Measurements from ENCODE around the gene RAI1.

Gene RAI1

DNA sequence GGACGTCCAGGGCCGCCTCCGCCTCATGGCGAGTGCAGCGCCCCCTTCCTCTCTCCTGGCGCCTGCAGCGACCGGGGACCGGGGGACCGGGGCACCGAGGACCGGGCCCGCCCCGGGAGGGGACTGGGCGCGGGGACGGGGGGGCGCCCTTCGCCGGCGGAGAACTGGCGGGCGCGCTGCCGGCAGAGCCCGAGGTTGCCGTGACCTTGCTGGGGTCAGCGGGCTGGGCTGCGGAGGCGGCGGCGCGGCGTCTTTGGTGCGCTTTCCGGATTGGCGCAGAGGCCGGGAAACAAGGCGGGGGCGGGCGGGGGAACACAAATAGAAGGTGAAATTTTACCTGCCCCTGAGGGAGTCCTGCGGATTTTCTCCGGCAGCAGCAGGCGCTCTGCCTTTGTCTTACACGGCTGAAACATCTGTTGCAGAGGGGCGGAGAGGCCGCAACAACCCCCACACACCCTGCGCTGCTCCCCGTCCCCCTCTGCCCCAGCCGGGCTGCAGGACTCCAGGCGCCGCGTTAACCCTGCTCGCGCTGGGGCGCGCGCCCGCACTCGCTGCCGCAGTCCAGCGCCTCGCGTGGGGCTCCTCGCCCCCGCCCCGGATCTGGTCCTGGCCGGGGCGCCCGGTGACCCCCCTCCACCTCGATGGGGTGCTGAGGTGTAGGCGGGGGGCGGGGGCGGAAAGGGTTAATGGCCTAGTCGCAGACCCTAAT lies 102.0 kb downstream of the RAI1 start:
- Mint-ChIP-seq H3K27me3 (no peaks in the 10 kb centered on the region), H3K4me3 (peak overlapping the region; percentile 77), H3K4me1 (ENCODE audit: low read depth) (peaks cover 26% of the 10 kb centered on the region), H3K27ac (no peak overlapping the region), H3K36me3 (no peaks in the 10 kb centered on the region), H3K9me3 (ENCODE audit: low read depth) (no peaks in the 10 kb centered on the region)

DNA sequence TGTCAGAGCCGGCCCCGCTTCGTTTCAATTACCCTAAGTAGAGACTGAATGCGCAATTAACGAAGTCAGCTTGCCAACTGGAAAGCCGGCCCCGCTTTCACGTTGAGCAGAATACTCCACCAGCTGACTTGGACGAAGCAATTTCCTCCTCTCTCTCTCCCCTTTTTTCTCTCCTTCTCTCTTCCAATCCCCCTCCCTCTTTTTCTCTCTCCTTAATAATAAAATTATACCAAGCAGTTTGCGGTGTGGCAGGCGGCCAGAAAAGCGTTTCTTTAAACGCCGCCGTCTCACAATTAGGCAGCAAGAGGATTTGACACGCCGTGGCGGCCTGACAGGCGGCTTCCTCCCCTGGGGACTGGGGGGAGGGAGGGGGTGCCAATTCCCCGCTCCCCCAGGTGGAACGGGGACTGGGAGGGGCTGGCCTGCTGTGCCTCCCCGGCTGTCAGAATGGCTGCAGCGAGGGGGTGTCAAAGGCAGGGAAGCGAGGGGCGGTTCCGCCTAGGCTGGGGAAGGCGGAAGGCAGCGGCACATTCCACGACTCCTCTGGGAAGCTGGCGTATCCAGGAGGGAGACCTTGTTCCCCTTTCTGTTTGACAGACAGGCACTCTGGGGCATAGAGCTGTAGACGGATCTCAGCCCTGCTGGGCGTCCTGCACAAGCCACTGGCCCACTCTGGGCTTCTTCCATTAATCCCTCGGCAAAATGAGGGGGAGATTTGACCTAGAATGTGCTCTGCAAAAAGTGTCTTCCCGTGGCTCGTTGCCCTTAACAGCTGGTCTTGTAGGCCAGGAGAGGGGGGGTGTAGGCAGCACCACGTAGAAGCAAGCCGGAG lies 102.8 kb downstream of the RAI1 start:
- Mint-ChIP-seq H3K36me3 (no peaks in the 10 kb centered on the region), H3K27ac (no peak overlapping the region), H3K9me3 (ENCODE audit: low read depth) (no peaks in the 10 kb centered on the region), H3K27me3 (no peaks in the 10 kb centered on the region), H3K4me1 (ENCODE audit: low read depth) (peaks cover 26% of the 10 kb centered on the region), H3K4me3 (peak overlapping the region; percentile 86)

GRCh38 chr17:17784657-17785267 lies 103.5 kb downstream of the RAI1 start:
- Mint-ChIP-seq H3K4me3 (peak overlapping the region; percentile 61), H3K4me1 (ENCODE audit: low read depth) (peaks cover 26% of the 10 kb centered on the region), H3K36me3 (no peaks in the 10 kb centered on the region), H3K9me3 (ENCODE audit: low read depth) (no peaks in the 10 kb centered on the region), H3K27me3 (no peaks in the 10 kb centered on the region), H3K27ac (no peak overlapping the region)

- Mint-ChIP-seq H3K9me3 (ENCODE audit: low read depth) (no peaks in the 10 kb centered on the region), H3K36me3 (no peaks in the 10 kb centered on the region), H3K4me1 (ENCODE audit: low read depth) (peaks cover 26% of the 10 kb centered on the region), H3K27me3 (no peaks in the 10 kb centered on the region), H3K27ac (peak overlapping the region; percentile 43), H3K4me3 (peak overlapping the region; percentile 61)
Observed at GRCh38 chr17:17785407-17785806, 104.1 kb downstream of the RAI1 start.

- peaks cover 23% of the 10 kb centered on the region for H3K4me1 Mint-ChIP-seq (ENCODE audit: low read depth)
- no peak overlapping the region for H3K4me3 Mint-ChIP-seq
- H3K27me3 Mint-ChIP-seq, result no peaks in the 10 kb centered on the region
- no peaks in the 10 kb centered on the region for H3K9me3 Mint-ChIP-seq (ENCODE audit: low read depth)
- H3K36me3 Mint-ChIP-seq, result no peaks in the 10 kb centered on the region
- H3K27ac Mint-ChIP-seq, result no peak overlapping the region
Observed at GRCh38 chr17:17786998-17787397, 105.7 kb downstream of the RAI1 start.

DNA sequence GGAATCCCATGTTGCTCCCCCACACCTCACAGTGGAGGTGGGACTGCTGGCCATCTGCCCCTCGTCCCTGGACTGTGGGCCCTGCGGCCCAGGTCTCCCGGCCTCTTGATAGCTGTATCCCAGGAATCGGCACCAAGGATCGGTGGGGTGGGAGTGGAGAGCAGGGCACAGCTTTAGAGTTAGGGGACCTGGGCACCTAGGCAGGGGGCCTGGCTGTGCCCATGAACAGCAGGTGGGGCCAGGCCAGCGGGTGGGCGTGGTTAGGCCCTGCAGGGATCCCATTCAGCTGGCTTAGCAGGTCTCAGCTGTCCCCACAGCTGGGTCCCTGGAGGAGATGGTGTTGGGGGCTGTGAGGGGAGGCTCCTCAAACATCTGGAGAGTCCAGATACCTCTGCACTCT lies 106.3 kb downstream of the RAI1 start:
- Mint-ChIP-seq H3K4me3 (no peak overlapping the region), H3K4me1 (ENCODE audit: low read depth) (peaks cover 28% of the 10 kb centered on the region), H3K27me3 (no peaks in the 10 kb centered on the region), H3K36me3 (no peaks in the 10 kb centered on the region), H3K27ac (no peak overlapping the region), H3K9me3 (ENCODE audit: low read depth) (no peaks in the 10 kb centered on the region)

DNA sequence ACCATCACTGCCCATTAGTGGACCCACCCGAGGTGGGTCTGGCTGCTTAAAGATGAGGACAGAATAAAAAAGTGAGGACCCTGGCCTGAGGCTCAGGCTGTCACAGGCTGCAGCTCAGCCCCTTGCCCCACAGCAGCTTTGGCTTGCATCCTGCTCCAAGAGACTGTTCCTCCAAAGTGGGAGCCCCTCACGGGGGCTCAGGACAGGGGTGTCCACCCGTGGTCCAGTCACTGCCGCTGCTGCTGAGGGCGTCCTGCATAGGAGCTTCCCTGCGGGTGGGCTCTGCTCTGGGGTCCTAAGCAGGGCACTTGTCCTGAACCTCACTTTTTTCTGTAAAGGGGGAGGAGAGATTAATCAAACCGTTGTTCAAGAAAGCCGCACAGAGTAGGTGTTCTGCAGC lies 107.7 kb downstream of the RAI1 start:
- Mint-ChIP-seq H3K4me1 (ENCODE audit: low read depth) (peaks cover 36% of the 10 kb centered on the region), H3K27me3 (no peaks in the 10 kb centered on the region), H3K4me3 (no peak overlapping the region), H3K27ac (no peak overlapping the region), H3K36me3 (no peaks in the 10 kb centered on the region), H3K9me3 (ENCODE audit: low read depth) (no peaks in the 10 kb centered on the region)

GRCh38 chr17:17789410-17789809 lies 108.2 kb downstream of the RAI1 start:
- Mint-ChIP-seq H3K4me3 (no peak overlapping the region), H3K36me3 (no peaks in the 10 kb centered on the region), H3K4me1 (ENCODE audit: low read depth) (peaks cover 35% of the 10 kb centered on the region), H3K9me3 (ENCODE audit: low read depth) (no peaks in the 10 kb centered on the region), H3K27me3 (no peaks in the 10 kb centered on the region), H3K27ac (no peak overlapping the region)

DNA sequence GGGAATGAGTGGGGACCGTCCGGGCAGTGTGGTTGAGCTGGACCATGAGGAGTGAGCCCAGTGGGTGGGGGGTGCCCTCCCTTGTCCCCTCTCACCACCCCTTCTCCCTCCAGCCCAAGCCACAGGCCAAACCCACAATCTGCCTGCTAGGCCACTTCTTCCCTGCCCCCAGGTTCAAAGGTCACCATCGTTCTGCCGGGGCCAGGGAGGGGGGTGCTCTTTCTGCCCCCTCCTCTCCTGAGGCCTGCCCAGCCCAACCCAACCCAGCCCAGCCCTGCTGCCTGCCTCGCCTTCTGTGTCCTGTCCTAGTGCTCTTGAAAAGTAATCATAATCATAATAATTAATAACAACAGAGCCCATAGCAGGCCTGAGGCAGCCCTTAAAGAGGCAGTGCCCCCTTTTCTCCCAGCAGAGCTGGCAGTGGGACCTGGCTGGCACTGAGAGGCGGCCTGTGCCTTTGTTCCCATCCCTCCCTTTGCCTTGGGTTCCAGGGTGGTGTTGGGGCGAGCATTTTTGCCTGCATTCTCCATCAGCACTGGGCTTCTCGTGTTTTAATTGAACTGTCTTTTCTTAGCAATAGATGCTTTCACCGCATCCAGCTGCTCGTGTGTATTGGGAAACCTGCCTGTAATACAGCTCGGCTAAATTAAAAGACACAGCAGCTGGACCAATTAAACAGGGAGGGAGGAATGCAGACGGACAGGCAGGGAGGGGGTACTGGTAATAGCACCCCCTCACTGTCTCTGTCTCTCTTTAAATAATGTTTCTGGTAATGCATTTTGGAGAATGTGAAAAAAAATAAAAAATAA lies 108.8 kb downstream of the RAI1 start:
- H3K4me1 Mint-ChIP-seq (ENCODE audit: low read depth), result peaks cover 29% of the 10 kb centered on the region
- no peak overlapping the region for H3K27ac Mint-ChIP-seq
- H3K27me3 Mint-ChIP-seq, result no peaks in the 10 kb centered on the region
- no peaks in the 10 kb centered on the region for H3K36me3 Mint-ChIP-seq
- no peaks in the 10 kb centered on the region for H3K9me3 Mint-ChIP-seq (ENCODE audit: low read depth)
- no peak overlapping the region for H3K4me3 Mint-ChIP-seq

DNA sequence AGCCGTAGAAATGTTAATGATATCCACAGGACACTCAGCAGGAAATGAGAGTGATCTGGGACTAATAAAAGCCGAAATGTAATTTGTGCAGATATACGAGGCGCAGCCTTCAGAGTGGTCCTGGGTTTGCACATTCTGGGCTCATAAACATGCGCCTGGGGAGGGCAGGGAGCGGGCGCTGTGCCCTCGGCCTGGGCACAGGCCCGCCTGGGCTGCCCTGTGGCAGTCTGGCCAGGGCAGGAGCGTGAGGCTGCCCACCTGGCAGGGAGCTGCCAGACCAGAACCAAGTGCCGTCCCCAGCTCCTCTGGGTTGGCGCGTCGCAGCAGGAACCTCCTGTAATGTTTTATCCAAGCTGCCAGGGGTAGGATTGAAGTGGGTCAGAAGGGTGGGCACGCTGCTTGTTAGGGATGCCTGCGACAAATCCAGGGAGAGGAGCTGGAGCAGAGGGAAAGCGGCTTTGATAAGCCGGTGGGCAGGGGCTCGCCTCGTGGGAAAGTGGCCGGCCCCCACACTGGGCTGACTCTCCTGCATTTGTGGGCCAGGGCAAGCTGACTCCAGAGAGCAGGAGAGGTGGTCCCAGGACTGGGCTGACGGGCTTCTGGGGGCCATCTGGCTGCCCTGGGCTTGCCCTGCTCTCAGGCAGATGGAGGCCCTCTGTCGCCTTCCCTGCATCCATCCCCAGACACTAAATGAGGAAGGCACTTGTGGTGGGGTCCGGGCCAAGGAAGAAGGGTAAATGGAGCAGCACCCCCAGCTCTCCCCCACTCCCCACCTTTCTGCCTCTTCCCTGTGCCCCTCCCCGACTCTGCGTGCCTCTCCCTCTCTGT lies 109.6 kb downstream of the RAI1 start:
- Mint-ChIP-seq H3K27ac (no peak overlapping the region), H3K9me3 (ENCODE audit: low read depth) (no peaks in the 10 kb centered on the region), H3K36me3 (no peaks in the 10 kb centered on the region), H3K4me1 (ENCODE audit: low read depth) (peaks cover 24% of the 10 kb centered on the region), H3K27me3 (no peaks in the 10 kb centered on the region), H3K4me3 (no peak overlapping the region)

DNA sequence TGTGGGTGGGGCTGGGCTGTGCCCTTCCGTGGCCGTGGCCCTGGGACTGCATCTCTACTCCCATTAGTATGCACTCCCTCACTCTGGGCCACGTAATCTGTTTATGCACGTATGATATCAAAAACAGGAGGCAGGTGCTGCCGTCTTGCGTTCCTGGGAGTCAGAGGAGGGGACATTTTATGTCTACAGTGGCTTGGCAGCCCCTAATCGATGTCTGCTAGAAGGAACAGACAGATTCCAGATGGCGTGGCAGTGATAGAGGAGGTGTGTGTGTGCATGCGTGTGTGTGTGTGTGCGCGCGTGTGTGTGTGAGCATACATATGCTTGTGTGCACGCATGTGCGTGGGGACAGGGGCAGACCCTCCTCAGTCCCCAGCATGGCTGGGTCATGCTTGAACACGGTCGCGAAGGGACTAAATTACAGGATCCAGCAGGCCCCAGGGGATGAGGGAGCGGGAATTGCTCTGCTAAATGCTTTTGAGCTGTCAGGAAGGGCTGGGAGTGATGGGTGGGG lies 110.8 kb downstream of the RAI1 start:
- Mint-ChIP-seq H3K36me3 (no peaks in the 10 kb centered on the region), H3K27ac (no peak overlapping the region), H3K4me1 (ENCODE audit: low read depth) (peaks cover 20% of the 10 kb centered on the region), H3K4me3 (peak overlapping the region; percentile 64), H3K9me3 (ENCODE audit: low read depth) (no peaks in the 10 kb centered on the region), H3K27me3 (no peaks in the 10 kb centered on the region)

DNA sequence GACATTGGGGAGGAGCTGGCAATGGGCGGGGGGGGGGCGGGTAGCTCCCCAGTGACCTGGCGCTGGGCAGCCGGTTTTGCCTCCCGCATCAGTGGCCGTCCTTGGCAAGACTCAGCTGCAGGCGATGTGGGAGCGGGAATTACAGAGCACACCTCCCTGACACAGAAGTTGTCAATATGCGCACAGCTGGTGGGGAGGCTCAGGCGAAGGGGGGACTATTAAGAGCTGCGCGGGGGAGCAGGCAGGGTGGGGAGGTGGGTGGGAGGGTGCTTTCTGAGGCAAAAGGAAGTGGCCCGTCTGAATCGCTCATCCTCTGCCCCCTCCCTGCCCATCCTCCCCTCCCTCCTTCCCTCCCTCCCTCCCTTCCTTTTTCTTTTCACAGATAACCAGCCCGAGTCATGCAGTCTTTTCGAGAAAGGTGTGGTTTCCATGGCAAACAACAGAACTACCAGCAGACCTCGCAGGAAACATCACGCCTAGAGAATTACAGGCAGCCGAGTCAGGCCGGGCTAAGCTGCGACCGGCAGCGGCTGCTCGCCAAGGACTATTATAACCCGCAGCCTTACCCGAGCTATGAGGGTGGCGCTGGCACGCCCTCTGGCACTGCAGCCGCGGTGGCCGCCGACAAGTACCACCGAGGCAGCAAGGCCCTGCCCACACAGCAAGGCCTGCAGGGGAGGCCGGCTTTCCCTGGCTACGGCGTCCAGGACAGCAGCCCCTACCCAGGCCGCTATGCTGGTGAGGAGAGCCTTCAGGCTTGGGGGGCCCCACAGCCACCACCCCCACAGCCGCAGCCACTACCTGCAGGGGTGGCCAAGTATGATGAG lies 111.5 kb downstream of the RAI1 start:
- no peaks in the 10 kb centered on the region for H3K36me3 Mint-ChIP-seq
- no peaks in the 10 kb centered on the region for H3K9me3 Mint-ChIP-seq (ENCODE audit: low read depth)
- no peaks in the 10 kb centered on the region for H3K27me3 Mint-ChIP-seq
- peak overlapping the region; percentile 70 for H3K4me3 Mint-ChIP-seq
- peaks cover 20% of the 10 kb centered on the region for H3K4me1 Mint-ChIP-seq (ENCODE audit: low read depth)
- H3K27ac Mint-ChIP-seq, result no peak overlapping the region

All from activated naive CD8-positive, alpha-beta T cell (primary cell).